BE2C (cell line): ENCODE measurements around the gene STXBP2.

ENCODE experiments used
- DNase-seq: peaks from one replicate; pipeline ENCODE4 v3.0.0-alpha.2; 2020
- H3K27me3 ChIP-seq: fragments of 250-450 bp; sonication (Bioruptor Pico); 2 replicates; pipeline ENCODE4 v1.5.1; 2020; ENCODE audit warnings: mild to moderate bottlenecking
- H3K36me3 ChIP-seq: fragments of 250-450 bp; sonication (Bioruptor Pico); 2 replicates; pipeline ENCODE4 v1.5.1; 2020; ENCODE audit warnings: mild to moderate bottlenecking
- H3K4me1 ChIP-seq: fragments of 250-450 bp; sonication (Bioruptor Pico); 2 replicates; pipeline ENCODE4 v1.5.1; 2020
- H3K4me3 ChIP-seq: 2 replicates; pipeline ENCODE4 v1.5.1; 2011; ENCODE audit warnings: low read depth, low read length
- H3K9me3 ChIP-seq: fragments of 250-450 bp; sonication (Bioruptor Pico); 2 replicates; pipeline ENCODE4 v1.5.1; 2020
- TF ChIP-seq, protein P1 (sequence below): IDR thresholded peaks from 2 replicates; pipeline ENCODE4 v1.5.1; 2012; ENCODE audit warnings: mild to moderate bottlenecking, low read depth, low read length

STXBP2 gene

DNA sequence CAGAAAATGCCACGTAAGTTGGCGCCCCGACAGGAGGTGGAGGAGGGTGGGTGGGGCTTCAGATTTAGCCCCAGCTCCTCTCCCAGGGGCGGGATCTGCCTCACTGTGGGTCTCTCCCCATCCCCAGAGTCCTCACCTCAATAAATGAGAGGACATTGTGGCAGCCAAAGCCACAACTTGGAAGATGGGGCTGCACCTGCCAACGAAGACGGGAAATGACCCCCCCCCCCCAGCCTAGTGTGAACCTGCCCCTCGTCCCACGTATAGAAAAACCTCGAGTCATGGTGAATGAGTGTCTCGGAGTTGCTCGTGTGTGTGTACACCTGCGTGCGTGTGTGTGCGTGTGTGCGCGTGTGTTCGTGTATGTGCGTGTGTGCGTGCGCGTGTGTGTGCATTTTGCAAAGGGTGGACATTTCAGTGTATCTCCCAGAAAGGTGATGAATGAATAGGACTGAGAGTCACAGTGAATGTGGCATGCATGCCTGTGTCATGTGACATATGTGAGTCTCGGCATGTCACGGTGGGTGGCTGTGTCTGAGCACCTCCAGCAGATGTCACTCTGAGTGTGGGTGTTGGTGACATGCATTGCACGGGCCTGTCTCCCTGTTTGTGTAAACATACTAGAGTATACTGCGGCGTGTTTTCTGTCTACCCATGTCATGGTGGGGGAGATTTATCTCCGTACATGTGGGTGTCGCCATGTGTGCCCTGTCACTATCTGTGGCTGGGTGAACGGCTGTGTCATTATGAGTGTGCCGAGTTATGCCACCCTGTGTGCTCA lies 42.3 kb downstream of the STXBP2 start:
- Histone ChIP-seq H3K4me1 (no peaks in the 10 kb centered on the region), H3K9me3 (no peaks in the 10 kb centered on the region), H3K4me3 (no peak overlapping the region), H3K27me3 (peaks cover 33% of the 10 kb centered on the region), H3K36me3 (peaks cover 11% of the 10 kb centered on the region)
- TF ChIP-seq, protein P1, sequence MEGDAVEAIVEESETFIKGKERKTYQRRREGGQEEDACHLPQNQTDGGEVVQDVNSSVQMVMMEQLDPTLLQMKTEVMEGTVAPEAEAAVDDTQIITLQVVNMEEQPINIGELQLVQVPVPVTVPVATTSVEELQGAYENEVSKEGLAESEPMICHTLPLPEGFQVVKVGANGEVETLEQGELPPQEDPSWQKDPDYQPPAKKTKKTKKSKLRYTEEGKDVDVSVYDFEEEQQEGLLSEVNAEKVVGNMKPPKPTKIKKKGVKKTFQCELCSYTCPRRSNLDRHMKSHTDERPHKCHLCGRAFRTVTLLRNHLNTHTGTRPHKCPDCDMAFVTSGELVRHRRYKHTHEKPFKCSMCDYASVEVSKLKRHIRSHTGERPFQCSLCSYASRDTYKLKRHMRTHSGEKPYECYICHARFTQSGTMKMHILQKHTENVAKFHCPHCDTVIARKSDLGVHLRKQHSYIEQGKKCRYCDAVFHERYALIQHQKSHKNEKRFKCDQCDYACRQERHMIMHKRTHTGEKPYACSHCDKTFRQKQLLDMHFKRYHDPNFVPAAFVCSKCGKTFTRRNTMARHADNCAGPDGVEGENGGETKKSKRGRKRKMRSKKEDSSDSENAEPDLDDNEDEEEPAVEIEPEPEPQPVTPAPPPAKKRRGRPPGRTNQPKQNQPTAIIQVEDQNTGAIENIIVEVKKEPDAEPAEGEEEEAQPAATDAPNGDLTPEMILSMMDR: peak; percentile 40
- peak; percentile 41 for DNase-seq

DNA sequence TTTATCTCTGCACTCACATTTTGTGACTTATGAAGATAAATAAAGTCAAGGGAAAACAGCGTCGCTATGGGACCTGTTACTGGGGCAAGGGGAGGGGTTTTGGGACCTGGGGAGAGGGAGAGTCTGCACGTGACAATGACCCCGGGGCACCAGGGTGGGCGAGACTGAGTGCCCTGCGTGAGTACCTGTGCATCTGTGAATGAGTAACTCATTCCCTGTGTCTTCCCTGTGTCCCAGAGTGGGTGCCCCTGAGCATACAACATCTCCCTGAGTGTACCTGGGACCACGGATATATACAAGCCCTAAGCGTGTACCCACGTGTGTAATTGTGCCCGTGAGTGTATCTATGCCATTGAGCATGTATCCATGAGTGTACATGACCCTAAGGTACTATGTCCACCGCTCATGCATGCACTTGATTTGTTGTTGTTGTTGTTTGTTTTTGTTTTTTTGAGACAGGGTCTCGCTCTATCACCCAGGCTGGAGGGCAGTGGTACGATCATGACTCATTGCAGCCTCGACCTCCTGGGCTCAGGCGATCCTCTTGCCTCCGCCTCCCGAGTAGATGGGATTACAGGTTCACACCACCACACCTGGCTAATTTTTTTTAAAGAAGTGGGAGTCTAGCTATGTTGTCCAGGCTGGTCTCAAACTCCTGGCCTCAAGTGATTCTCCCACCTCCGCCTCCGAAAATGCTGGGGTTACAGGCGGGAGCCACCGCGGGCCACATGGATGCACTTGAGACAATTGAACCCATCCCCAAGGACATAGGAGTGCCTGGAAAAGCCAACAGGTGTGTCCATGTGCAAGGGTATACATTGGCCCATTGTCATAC lies 43.1 kb downstream of the STXBP2 start:
- Histone ChIP-seq H3K36me3 (peaks cover 11% of the 10 kb centered on the region), H3K4me1 (no peaks in the 10 kb centered on the region), H3K4me3 (peak overlapping the region; percentile 90), H3K9me3 (no peaks in the 10 kb centered on the region), H3K27me3 (peaks cover 33% of the 10 kb centered on the region)
- TF ChIP-seq, protein P1: no peak
- DNase-seq: no peak

DNA sequence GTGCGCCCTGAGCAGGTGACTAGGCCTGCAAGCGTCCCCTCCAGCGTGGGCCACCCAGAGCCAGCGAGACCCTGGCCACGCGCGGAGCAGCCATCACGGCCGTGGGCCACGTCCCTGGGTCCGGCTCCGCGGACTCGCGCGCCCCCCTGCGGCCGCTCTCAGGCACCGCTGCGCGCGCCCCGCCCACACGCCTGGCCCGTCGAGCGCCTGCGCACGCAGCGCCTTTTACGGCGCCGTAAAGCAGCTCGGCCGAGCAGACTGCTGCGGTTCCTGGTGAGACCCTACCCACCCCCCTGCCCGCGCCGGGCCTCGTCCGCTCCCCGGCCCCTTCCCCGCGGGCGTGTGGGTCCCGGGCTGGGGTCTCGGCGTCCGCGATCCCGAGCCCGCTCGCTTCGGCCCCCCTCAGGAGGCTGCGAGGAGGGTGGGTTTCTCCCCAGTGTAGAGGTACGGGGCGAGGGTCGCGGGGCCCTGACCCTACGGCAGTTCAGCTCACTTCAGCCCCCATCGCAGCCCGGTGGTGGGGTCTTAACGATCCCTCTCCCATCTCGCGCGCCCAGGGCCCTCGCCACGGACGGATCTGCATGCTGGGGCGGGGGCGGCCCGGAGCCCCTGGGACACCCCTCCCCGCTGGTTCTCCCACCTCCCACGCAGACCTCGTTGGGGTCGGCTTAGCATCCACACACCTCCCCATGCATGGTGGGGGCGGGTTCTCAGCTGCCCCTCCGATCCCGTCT lies 43.9 kb downstream of the STXBP2 start, which contains the start of gene TRAPPC5:
Gene TRAPPC5, plus strand, starts transcription at position 228 of the 734 bp plus-strand sequence. CDS start 1,421 bp downstream, outside the sequence.
- peaks cover 33% of the 10 kb centered on the region for H3K27me3 ChIP-seq
- no peaks in the 10 kb centered on the region for H3K9me3 ChIP-seq
- TF ChIP-seq, protein P1: peak; percentile 53
- H3K36me3 ChIP-seq: peaks cover 11% of the 10 kb centered on the region
- H3K4me1 ChIP-seq: no peaks in the 10 kb centered on the region
- H3K4me3 ChIP-seq: peak within 1 kb of the TSS; percentile 90
- DNase-seq: peak; percentile 92

DNA sequence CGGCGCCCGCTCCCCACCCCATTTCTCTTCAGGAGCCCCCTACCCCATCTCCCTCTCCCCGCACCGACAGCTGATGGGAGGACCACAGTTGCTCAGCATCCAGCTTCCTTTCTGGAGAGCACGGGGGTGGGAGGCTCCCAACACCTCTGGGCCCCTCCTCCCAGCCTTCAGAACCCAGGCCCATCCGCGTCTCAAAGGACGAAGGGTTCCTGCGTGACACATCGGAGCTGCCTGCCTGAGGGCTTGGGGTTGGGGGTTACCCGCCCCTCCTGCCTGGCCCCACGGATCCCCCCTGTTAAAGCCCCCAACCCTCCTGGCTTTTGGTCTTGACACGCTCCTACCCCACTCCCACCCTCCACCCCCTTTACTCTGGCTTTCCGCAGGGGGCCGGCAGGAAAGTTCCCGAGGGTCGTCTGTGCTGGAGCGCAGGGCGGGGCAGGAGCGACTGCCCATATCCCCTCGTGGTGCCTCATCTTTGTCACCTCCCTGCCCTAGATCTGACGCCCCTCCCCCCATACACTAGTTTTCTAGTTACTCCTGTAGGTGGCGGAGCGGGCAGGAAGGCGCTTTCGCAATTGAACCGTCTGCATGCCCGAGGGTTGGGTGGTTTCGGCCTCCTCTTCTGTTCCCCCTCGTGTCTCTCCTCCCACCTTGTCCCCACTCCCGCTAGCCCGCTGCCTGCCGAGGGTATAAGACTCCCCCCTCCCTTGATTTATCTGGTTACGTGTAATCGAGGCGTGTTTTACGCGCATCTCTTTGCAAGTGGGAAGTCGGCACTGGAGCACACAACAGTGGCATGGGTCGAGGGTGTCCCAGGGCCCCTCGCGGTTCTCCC lies 44.6 kb downstream of the STXBP2 start:
- Histone ChIP-seq H3K4me3 (peak overlapping the region; percentile 90), H3K27me3 (peaks cover 25% of the 10 kb centered on the region), H3K36me3 (peaks cover 11% of the 10 kb centered on the region), H3K9me3 (no peaks in the 10 kb centered on the region), H3K4me1 (no peaks in the 10 kb centered on the region)
- peak; percentile 67 for DNase-seq
- TF ChIP-seq, protein P1: peak; percentile 40

DNA sequence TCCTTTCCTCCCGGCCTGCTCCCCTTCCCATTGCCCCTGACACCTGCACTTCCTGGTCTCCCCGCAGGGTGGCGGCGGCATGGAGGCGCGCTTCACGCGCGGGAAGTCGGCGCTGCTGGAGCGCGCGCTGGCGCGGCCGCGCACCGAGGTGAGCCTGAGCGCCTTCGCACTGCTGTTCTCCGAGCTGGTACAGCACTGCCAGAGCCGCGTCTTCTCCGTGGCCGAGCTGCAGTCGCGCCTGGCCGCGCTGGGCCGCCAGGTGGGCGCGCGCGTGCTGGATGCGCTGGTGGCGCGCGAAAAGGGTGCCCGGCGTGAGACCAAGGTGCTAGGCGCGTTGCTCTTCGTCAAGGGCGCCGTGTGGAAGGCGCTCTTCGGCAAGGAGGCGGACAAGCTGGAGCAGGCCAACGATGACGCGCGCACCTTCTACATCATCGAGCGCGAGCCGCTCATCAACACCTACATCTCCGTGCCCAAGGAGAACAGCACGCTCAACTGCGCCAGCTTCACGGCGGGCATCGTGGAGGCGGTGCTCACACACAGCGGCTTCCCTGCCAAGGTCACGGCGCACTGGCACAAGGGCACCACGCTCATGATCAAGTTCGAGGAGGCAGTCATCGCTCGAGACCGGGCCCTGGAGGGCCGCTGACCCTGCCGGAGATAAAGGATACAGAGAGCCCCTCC lies 45.4 kb downstream of the STXBP2 start:
- Histone ChIP-seq H3K4me1 (no peaks in the 10 kb centered on the region), H3K4me3 (no peak overlapping the region), H3K27me3 (peaks cover 19% of the 10 kb centered on the region), H3K9me3 (no peaks in the 10 kb centered on the region), H3K36me3 (peaks cover 11% of the 10 kb centered on the region)
- no peak for DNase-seq
- TF ChIP-seq, protein P1: no peak
